ENCODE results near the gene DKK3. TPM values are rescaled to one million over a fixed set of nuclear protein-coding genes. Genes with fewer than 3 reads are reported as not detected.

DKK3 gene
- polyA plus RNA-seq, 1 of the 3 experiments (the other 2 are of a cell fraction), result 1,174 TPM

DNA sequence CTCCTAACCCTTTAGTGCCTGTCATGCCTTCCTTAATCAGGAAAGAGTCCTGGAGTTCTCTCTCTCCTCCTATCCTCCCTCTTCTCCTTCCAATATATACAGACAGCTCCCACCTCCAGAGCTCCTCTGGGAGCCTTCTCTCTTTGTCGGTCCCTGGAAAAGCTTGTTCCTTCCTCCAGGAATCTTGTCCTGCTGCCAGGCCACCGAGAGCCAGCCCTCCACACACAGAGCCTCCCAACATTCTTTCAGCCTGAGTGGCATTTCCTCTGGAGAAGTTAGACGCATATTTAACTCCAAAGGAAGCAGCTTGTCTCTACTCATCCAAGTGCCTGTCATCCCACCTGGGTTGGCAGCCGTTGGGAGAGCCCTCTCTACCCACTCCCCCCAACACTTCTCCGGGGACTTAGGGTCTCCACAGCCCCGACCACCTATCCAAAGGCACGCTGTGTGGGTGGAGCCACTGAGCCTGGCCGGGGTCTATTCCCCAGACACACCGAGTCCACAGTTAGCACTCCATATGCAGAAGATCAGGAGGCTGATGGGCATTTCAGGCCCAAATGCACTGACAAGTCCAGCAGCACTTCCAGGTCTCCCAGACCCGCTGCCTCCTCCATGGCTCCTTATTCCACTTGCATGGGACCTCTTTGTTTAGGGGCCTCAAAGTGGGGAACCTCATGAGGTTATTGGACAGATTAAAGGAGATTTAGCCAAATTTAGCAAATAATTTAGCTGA lies 31.1 kb downstream of the DKK3 start (continued):
- TF ChIP-seq, protein P1, sequence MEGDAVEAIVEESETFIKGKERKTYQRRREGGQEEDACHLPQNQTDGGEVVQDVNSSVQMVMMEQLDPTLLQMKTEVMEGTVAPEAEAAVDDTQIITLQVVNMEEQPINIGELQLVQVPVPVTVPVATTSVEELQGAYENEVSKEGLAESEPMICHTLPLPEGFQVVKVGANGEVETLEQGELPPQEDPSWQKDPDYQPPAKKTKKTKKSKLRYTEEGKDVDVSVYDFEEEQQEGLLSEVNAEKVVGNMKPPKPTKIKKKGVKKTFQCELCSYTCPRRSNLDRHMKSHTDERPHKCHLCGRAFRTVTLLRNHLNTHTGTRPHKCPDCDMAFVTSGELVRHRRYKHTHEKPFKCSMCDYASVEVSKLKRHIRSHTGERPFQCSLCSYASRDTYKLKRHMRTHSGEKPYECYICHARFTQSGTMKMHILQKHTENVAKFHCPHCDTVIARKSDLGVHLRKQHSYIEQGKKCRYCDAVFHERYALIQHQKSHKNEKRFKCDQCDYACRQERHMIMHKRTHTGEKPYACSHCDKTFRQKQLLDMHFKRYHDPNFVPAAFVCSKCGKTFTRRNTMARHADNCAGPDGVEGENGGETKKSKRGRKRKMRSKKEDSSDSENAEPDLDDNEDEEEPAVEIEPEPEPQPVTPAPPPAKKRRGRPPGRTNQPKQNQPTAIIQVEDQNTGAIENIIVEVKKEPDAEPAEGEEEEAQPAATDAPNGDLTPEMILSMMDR (IDR thresholded peaks at IDR 0.05), result no peak
- TF ChIP-seq, protein P2, sequence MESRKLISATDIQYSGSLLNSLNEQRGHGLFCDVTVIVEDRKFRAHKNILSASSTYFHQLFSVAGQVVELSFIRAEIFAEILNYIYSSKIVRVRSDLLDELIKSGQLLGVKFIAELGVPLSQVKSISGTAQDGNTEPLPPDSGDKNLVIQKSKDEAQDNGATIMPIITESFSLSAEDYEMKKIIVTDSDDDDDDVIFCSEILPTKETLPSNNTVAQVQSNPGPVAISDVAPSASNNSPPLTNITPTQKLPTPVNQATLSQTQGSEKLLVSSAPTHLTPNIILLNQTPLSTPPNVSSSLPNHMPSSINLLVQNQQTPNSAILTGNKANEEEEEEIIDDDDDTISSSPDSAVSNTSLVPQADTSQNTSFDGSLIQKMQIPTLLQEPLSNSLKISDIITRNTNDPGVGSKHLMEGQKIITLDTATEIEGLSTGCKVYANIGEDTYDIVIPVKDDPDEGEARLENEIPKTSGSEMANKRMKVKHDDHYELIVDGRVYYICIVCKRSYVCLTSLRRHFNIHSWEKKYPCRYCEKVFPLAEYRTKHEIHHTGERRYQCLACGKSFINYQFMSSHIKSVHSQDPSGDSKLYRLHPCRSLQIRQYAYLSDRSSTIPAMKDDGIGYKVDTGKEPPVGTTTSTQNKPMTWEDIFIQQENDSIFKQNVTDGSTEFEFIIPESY (IDR thresholded peaks at IDR 0.05; ENCODE audit: borderline replicate concordance, low read depth), result peak; percentile 85; the same call in 1 of the 2 replicates
- TF ChIP-seq SIN3A (IDR thresholded peaks at IDR 0.05; ENCODE audit: borderline replicate concordance, low read depth, low read length) (peak; percentile 84; the same call in 1 of the 2 replicates), TCF12 (IDR thresholded peaks at IDR 0.05) (peak; percentile 95), TEAD4 (IDR thresholded peaks at IDR 0.05; ENCODE audit: borderline replicate concordance, insufficient read depth) (peak; percentile 95), RFX5 (IDR thresholded peaks at IDR 0.05; ENCODE audit: low read length) (no peak)
- TF ChIP-seq, protein P3, sequence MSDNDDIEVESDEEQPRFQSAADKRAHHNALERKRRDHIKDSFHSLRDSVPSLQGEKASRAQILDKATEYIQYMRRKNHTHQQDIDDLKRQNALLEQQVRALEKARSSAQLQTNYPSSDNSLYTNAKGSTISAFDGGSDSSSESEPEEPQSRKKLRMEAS (IDR thresholded peaks at IDR 0.05; ENCODE audit: low read depth), result peak; percentile 52; the same call in 1 of the 2 replicates
- TF ChIP-seq, protein P4, sequence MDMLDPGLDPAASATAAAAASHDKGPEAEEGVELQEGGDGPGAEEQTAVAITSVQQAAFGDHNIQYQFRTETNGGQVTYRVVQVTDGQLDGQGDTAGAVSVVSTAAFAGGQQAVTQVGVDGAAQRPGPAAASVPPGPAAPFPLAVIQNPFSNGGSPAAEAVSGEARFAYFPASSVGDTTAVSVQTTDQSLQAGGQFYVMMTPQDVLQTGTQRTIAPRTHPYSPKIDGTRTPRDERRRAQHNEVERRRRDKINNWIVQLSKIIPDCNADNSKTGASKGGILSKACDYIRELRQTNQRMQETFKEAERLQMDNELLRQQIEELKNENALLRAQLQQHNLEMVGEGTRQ (IDR thresholded peaks at IDR 0.05; ENCODE audit: borderline replicate concordance, low read depth, low read length), result no peak

DNA sequence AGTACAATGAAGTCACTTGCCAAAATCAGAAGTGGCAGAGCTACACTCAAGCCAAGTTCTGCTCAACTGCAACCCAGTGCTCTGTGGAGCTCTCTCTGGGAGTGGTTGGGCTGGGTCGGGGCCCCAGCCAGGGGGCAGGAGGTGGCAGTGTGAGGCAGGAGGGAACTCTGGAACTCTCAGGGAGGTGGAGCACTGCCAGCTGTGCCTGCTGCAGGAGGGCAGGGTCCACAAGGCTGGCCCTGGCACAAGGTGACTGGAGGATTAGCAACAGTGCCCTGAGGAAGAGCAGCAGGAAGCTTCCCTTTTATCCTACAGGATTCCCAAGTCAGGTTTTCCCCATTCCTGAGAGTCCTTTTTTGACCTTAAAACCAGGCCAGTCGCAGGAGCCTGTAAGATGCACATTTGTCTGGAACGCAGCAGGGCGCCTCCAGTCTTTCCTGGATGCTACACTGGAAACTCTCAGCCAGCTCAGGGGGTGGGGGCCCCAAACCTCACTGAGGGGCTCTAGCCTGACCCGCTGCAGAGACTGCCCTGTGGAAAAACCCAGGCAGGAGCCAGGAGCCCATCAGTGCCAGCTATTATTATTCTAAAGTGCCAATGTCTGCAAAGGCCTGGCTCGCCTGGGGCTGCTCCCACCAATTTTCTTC lies 31.8 kb downstream of the DKK3 start:
- H3K4me3 ChIP-seq (ENCODE audit: low read depth in 2 of 2, low read length in 1 of 2), result no peak overlapping the region
- no peaks in the 10 kb centered on the region for H3K27me3 ChIP-seq (ENCODE audit: insufficient read depth)
- peak overlapping the region; percentile 71 for H3K4me2 ChIP-seq
- peaks cover 90 to 92% of the 10 kb centered on the region in 2 experiments for H3K4me1 ChIP-seq (ENCODE audit: control insufficient read depth in 1 of 2, insufficient read depth in 2 of 2, low read depth in 1 of 2, low read length in 1 of 2)
- H3K9me2 ChIP-seq, result no peaks in the 10 kb centered on the region
- H3F3A ChIP-seq (replicated peaks; ENCODE audit: insufficient read depth), result peaks cover 75% of the 10 kb centered on the region
- H3K9me3 ChIP-seq, result no peaks in the 10 kb centered on the region
- no peak for DNase-seq
- H3K36me3 ChIP-seq (replicated peaks in 1 of 2; ENCODE audit: control insufficient read depth in 1 of 2, insufficient read depth in 2 of 2, low read length in 1 of 2), result peaks cover 11 to 29% of the 10 kb centered on the region in 2 experiments
- POLR2A ChIA-PET, result interaction anchor here (0.9 kb wide), 1 partner anchor 1168 kb away, joined by 3 read pairs; the partner anchor contains the start of gene EIF4G2
- no peak overlapping the region for H2AFZ ChIP-seq (ENCODE audit: low read depth)
- peaks cover 58% of the 10 kb centered on the region for H3K79me2 ChIP-seq (ENCODE audit: insufficient read depth)
- peak overlapping the region; percentile 83; the same call in 1 of the 2 replicates for H3K9ac ChIP-seq
- peak overlapping the region; percentile 99 to 100 for H3K27ac ChIP-seq (ENCODE audit: low read depth in 2 of 2, low read length in 1 of 2)
- peak; percentile 22; the same call in 1 of the 2 replicates for TF ChIP-seq NFIC (IDR thresholded peaks at IDR 0.05; ENCODE audit: borderline replicate concordance)
- TF ChIP-seq, protein P5, sequence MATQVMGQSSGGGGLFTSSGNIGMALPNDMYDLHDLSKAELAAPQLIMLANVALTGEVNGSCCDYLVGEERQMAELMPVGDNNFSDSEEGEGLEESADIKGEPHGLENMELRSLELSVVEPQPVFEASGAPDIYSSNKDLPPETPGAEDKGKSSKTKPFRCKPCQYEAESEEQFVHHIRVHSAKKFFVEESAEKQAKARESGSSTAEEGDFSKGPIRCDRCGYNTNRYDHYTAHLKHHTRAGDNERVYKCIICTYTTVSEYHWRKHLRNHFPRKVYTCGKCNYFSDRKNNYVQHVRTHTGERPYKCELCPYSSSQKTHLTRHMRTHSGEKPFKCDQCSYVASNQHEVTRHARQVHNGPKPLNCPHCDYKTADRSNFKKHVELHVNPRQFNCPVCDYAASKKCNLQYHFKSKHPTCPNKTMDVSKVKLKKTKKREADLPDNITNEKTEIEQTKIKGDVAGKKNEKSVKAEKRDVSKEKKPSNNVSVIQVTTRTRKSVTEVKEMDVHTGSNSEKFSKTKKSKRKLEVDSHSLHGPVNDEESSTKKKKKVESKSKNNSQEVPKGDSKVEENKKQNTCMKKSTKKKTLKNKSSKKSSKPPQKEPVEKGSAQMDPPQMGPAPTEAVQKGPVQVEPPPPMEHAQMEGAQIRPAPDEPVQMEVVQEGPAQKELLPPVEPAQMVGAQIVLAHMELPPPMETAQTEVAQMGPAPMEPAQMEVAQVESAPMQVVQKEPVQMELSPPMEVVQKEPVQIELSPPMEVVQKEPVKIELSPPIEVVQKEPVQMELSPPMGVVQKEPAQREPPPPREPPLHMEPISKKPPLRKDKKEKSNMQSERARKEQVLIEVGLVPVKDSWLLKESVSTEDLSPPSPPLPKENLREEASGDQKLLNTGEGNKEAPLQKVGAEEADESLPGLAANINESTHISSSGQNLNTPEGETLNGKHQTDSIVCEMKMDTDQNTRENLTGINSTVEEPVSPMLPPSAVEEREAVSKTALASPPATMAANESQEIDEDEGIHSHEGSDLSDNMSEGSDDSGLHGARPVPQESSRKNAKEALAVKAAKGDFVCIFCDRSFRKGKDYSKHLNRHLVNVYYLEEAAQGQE (IDR thresholded peaks at IDR 0.05; ENCODE audit: low read depth, low read length), result no peak
- WGBS (ENCODE audit: low lambda C conversion rate), result 21% methylated on average over 5 of the region's 6 CpGs
- H4K20me1 ChIP-seq (ENCODE audit: insufficient read depth), result no peaks in the 10 kb centered on the region
- CTCF ChIA-PET, result interaction anchor here (0.9 to 6.3 kb wide), 7 partner anchors 9 to 305 kb away, joined by 3 to 39 read pairs (median 7); no protein-coding TSS in a partner anchor
